Activated naive CD4-positive, alpha-beta T cell treated with anti-CD3 and anti-CD28 coated beads, Interleukin-2, amount 50 U/mL, for 24 hours (primary cell): ENCODE results near the gene FBP2.
"Not testable (repeated sequence)": the region's sequence is repeated elsewhere in the genome, so short reads cannot be mapped to it uniquely, and the experiment has no call there.

Experiments
- H3K27ac Mint-ChIP-seq: one replicate; pipeline ENCODE4 v1.8.0; 2021; ENCODE audit warnings: mild to moderate bottlenecking, mixed read lengths
- H3K27me3 Mint-ChIP-seq: one replicate; pipeline ENCODE4 v1.8.0; 2021; ENCODE audit warnings: mixed read lengths
- H3K36me3 Mint-ChIP-seq: one replicate; pipeline ENCODE4 v1.8.0; 2021; ENCODE audit warnings: mixed read lengths
- H3K4me1 Mint-ChIP-seq: one replicate; pipeline ENCODE4 v1.8.0; 2021; ENCODE audit warnings: mixed read lengths
- H3K4me3 Mint-ChIP-seq: one replicate; pipeline ENCODE4 v1.8.0; 2021; ENCODE audit warnings: mild to moderate bottlenecking, mixed read lengths
- H3K9me3 Mint-ChIP-seq: one replicate; pipeline ENCODE4 v1.8.0; 2021; ENCODE audit warnings: mixed read lengths

The FBP2 gene

DNA sequence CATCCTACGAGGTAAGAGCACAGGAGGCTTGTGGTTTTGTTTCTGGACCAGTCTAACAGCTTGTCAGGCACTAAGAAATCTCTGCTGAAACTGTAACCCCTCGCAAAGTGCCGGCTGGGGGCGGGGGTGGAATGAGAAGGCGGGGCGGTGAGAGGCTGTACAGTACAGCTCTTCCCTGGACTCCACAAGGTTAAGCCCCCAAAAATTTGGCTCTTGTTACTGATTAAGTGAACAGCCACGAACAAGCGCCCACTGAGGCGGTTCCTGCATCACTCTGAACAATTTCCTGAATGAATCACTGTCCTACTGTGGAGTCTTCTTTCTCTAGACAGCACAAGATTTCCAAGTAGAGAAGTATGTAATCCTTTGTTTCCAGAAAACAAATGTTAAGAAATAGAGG, 6.8 kb downstream of the FBP2 start:
- H3K27ac Mint-ChIP-seq = no peak overlapping the region
- H3K4me3 Mint-ChIP-seq = no peak overlapping the region
- H3K9me3 Mint-ChIP-seq = no peaks in the 10 kb centered on the region
- H3K27me3 Mint-ChIP-seq = peaks cover 10% of the 10 kb centered on the region
- H3K36me3 Mint-ChIP-seq = no peaks in the 10 kb centered on the region
- peaks cover 19% of the 10 kb centered on the region for H3K4me1 Mint-ChIP-seq

DNA sequence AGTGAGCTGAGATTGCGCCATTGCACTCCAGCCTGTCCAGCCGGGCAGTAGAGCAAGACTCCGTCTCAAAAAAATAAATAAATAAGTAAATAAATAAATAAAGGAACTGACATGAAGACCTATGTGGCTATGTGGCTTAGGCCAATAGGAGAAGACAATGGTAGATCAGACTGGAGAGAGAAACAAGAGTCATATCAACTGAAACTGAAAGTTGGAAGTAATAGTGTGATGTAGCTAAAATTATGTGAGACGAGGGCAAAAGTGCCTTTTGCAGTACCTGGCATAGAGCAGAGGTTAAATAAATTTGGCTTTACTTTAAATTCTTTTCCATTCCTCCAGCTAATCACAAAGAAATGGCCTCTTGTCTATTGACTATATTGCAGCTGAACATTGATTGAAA, 7.3 kb downstream of the FBP2 start:
- peaks cover 19% of the 10 kb centered on the region for H3K4me1 Mint-ChIP-seq
- no peaks in the 10 kb centered on the region for H3K36me3 Mint-ChIP-seq
- no peaks in the 10 kb centered on the region for H3K9me3 Mint-ChIP-seq
- H3K27ac Mint-ChIP-seq = no peak overlapping the region
- no peak overlapping the region for H3K4me3 Mint-ChIP-seq
- H3K27me3 Mint-ChIP-seq = peaks cover 10% of the 10 kb centered on the region

DNA sequence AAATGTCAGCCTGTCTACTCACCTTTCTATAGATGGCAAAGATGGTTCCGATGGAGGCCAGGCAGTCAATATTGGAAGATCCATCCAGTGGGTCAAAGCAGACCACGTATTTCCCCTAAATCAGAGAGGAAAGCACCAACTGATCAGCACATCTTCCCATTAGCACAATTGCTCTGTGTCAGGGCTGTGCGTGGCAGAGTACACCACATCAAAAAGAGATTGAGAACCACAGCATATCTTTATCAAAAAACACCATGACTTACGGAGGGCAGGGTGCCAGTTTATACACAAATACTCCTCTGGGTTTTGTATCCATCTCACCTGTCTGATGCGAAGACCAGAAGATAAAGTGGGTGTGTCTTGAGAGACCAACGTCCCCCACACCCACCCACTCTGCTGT, 9.1 kb downstream of the FBP2 start:
- H3K4me1 Mint-ChIP-seq = peaks cover 19% of the 10 kb centered on the region

DNA sequence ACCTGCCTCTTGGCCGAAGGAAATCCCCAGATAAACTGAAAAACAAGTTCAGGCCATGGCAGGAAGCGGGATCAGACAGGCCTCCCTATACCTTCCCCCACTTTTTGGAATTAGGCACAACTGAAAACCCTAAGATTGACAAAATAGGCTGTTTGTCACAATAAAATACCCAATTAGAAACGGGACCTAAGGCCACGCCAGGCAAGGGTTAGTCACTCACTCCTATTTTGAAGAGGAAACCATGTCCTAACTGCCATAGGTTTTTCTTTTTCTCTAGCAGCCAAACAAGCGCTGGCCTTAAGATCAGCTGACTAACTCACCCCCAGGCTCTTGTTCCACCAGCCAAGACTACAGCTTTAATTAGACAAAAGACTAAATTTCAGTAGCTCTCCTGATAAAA, 11.9 kb downstream of the FBP2 start:
- Mint-ChIP-seq H3K9me3 (no peaks in the 10 kb centered on the region), H3K27ac (no peak overlapping the region), H3K4me1 (peaks cover 19% of the 10 kb centered on the region), H3K36me3 (no peaks in the 10 kb centered on the region), H3K4me3 (no peak overlapping the region), H3K27me3 (peaks cover 2% of the 10 kb centered on the region)

More for the DNA sequence above, 9.1 kb downstream of the FBP2 start:
- Mint-ChIP-seq H3K4me3 (no peak overlapping the region), H3K27me3 (peaks cover 10% of the 10 kb centered on the region), H3K9me3 (no peaks in the 10 kb centered on the region), H3K36me3 (no peaks in the 10 kb centered on the region), H3K27ac (peak overlapping the region; percentile 33)

DNA sequence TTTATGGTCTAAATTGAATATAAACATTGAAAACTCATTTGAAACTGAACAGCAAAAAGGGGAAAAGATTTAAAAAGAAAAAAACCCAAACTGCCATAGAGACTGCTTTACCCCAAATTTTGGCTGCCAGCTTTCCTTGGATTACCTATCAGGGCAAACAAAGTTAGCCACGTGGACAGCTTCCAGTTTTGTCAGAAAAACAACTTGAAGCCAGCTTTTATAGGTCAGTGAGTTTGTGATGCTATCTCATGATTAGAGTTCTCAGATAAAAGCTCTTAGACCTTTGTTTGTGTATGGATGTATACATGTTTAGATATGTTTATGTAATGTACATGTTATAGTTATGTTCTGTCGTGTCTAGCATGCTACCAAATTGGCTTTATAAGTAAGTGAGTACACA, 16.1 kb downstream of the FBP2 start:
- no peaks in the 10 kb centered on the region for H3K9me3 Mint-ChIP-seq
- no peaks in the 10 kb centered on the region for H3K27me3 Mint-ChIP-seq
- no peak overlapping the region for H3K4me3 Mint-ChIP-seq
- no peaks in the 10 kb centered on the region for H3K36me3 Mint-ChIP-seq
- no peak overlapping the region for H3K27ac Mint-ChIP-seq
- no peaks in the 10 kb centered on the region for H3K4me1 Mint-ChIP-seq

DNA sequence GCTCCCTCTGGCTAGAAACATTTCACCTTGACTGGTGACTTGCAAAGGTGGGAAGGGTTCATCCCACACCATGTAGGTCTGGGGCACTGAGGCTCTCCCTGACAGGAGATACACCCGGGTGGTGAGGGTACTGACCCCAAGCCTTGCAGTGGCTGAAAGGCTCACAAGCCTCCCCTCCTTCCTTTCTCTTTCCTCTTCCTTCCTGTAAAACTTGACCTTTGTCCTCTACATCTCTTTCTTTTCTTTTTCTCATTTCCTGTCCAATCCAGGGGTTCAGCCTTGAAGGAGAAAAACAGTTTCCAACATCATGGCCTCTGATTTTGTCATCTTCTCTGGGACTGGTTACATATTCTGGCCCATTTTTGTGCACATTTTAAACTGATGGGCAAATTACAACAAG, 16.6 kb downstream of the FBP2 start:
- no peaks in the 10 kb centered on the region for H3K9me3 Mint-ChIP-seq
- H3K27me3 Mint-ChIP-seq = peaks cover 1% of the 10 kb centered on the region
- no peak overlapping the region for H3K4me3 Mint-ChIP-seq
- no peaks in the 10 kb centered on the region for H3K4me1 Mint-ChIP-seq
- H3K36me3 Mint-ChIP-seq = no peaks in the 10 kb centered on the region
- no peak overlapping the region for H3K27ac Mint-ChIP-seq

DNA sequence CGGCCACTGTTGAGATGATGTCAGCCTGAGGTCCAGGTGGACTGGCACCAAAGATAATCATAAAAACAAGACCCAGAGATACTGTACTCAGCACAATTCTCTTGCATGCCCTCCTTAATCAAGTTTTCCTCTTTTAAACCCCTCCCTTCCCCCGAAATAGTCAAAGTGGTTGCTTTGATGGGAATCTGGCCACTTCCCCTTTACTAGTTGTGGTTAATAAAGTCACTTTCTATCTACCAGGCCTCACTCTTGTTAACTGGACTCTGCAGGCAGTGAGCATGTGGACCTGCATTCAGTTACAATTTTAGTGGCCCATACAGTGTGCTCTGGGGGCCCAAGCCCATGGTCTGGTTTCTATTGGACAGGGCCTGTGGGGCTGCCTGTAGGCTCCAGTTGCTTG, 17.5 kb downstream of the FBP2 start:
- peaks cover 1% of the 10 kb centered on the region for H3K27me3 Mint-ChIP-seq
- no peak overlapping the region for H3K4me3 Mint-ChIP-seq
- no peaks in the 10 kb centered on the region for H3K9me3 Mint-ChIP-seq
- H3K4me1 Mint-ChIP-seq = no peaks in the 10 kb centered on the region
- H3K36me3 Mint-ChIP-seq = no peaks in the 10 kb centered on the region
- H3K27ac Mint-ChIP-seq = no peak overlapping the region

DNA sequence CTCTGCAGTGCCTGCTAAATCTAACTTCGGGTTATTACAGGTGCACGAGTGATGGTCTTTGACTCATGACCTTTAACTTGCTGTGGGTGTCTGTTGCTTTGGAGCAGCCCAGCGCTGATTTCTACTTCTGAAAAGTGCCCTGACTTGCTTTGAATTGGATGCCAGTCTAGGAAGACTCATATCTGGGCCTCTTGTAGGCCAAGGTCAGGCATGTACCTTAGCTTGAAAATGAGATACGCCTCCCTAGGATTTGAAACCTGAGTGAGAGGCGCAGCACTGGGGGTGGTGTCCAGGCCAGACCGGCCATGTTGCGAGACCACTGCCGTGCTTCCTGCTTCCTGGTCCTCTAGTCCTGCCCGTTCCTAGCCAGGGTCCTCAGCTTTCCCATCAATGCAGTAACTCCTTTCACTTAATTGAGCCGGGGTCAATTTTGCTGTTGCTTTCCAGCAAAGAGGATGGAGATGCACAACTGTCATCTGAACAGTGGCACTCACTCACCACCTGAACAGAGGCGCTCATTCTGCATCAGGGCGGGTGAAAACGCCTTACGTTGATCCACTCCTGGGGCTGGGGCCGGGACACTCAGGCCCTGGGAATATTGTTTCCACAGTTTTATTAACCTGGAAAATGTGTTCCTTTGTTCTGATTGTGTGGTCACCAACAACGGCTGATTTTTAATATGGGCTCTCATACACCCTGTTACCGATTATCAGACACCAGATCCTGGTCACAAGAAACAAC, 24.5 kb downstream of the FBP2 start:
- Mint-ChIP-seq H3K4me3 (no peak overlapping the region), H3K36me3 (no peaks in the 10 kb centered on the region), H3K9me3 (peaks cover 2% of the 10 kb centered on the region), H3K27me3 (peaks cover 1% of the 10 kb centered on the region), H3K4me1 (no peaks in the 10 kb centered on the region), H3K27ac (no peak overlapping the region)

DNA sequence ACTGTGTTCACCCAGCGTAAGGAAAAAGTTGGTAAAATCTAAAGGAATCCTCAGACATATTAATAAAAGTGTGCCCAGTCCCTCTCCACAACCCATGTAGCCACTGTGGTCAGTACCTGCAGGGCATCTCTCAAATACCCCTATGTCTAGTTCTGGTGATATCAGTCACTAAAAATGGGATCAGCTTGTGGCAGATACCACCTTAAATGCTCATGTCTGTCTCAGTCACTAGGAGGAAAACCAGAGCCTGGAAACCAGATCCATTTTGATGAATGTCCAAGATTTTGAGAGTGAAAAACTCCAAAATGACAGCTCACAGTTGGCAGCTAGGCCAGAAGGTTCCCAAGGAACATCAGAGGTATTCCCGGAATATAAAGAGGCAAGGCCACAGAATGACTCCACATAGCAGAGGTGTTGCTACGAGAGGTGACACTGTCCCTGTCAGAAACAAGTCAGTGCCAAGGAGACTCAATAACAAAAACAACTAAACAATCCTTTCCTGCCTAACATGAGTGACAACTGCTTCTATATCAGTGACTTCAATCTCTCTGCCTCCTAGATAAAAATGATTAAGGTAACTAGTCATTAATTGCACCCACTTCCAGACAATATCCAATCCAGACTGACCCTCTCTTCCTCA, 25.3 kb downstream of the FBP2 start:
- peaks cover 4% of the 10 kb centered on the region for H3K9me3 Mint-ChIP-seq
- H3K4me3 Mint-ChIP-seq = no peak overlapping the region
- peaks cover 1% of the 10 kb centered on the region for H3K27me3 Mint-ChIP-seq
- H3K27ac Mint-ChIP-seq = no peak overlapping the region
- no peaks in the 10 kb centered on the region for H3K36me3 Mint-ChIP-seq
- H3K4me1 Mint-ChIP-seq = no peaks in the 10 kb centered on the region

DNA sequence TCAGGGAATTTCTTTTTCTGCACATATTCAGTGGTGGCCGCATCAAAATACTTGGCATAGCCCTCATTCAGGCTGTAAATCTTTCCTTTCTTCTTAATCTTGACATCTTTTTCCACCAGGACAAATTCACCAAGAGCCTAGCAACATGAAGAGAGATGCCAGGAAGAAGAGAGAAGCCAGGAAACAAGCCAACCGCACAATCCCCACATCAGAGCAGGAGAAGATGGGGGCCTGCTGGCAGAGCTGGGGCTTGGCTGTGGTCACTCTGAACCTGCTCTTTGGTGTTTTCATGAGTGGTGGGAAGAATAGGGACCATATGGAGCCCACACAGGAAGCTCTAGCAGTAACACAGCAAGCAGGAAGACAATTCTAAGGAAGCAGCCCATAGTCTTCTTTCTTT, 26.4 kb downstream of the FBP2 start:
- no peak overlapping the region for H3K27ac Mint-ChIP-seq
- H3K9me3 Mint-ChIP-seq = peaks cover 4% of the 10 kb centered on the region
- H3K36me3 Mint-ChIP-seq = no peaks in the 10 kb centered on the region
- no peaks in the 10 kb centered on the region for H3K4me1 Mint-ChIP-seq
- H3K4me3 Mint-ChIP-seq = no peak overlapping the region
- peaks cover 1% of the 10 kb centered on the region for H3K27me3 Mint-ChIP-seq

DNA sequence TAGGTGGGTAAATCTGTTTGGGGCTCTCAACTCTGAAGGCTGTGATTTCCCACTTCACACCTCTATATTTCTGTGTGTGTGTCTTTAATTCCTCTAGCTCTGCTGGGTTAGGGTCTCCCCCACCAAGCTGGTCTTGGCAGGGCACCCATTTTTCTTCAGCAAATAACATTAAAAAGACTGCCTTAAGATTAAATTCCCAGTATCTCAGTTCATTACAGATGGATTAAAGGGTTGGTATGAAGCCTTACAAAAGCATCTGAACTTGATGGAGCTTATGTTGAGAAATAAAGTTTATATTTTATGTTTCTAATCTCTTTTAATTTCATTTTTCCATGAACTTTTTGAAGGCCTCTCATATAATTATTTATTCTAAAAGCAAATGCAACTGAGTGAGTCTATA, 27.1 kb downstream of the FBP2 start:
- peaks cover 3% of the 10 kb centered on the region for H3K27me3 Mint-ChIP-seq
- no peaks in the 10 kb centered on the region for H3K4me1 Mint-ChIP-seq
- peaks cover 4% of the 10 kb centered on the region for H3K9me3 Mint-ChIP-seq
- no peak overlapping the region for H3K4me3 Mint-ChIP-seq
- H3K36me3 Mint-ChIP-seq = no peaks in the 10 kb centered on the region
- H3K27ac Mint-ChIP-seq = no peak overlapping the region

DNA sequence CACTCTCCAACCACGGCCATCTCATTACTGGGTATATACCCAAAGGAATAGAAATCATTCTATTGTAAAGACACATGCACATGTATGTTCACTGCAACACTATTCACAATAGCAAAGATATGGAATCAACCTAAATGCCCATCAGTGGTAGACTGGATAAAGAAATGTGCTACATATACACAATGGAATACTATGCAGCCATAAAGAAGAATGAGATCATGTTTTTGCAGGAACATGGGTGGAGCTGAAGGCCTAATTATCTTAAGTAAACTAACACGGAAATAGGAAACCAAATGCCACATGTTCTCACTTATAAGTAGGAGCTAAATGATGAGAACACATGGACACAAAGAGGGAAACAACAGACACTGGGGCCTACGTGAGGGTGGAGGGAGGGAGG, 29.3 kb downstream of the FBP2 start:
- H3K36me3 Mint-ChIP-seq, H3K4me1 Mint-ChIP-seq, H3K27me3 Mint-ChIP-seq, H3K4me3 Mint-ChIP-seq, H3K27ac Mint-ChIP-seq, H3K9me3 Mint-ChIP-seq: not testable (repeated sequence)

DNA sequence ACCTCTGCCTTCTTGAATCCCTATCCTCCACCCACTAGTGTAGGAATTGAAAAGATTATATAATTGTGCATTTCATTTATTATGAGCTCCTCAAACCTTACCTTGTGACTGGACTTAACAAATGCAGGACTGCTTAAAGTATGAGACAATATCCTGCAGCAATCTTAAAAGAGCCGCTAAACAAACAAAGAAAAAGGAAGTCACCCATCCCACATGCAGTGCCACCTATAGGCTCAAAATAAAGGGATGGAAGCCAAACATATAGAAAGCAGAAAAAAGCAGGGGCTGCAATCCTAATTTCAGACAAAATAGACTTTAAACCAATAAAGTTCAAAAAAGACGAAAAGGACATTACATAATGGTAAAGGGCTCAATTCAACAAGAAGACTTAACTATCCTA, 30.1 kb downstream of the FBP2 start:
- Mint-ChIP-seq H3K4me3 (no peak overlapping the region), H3K27me3 (peaks cover 3% of the 10 kb centered on the region), H3K36me3 (no peaks in the 10 kb centered on the region)

DNA sequence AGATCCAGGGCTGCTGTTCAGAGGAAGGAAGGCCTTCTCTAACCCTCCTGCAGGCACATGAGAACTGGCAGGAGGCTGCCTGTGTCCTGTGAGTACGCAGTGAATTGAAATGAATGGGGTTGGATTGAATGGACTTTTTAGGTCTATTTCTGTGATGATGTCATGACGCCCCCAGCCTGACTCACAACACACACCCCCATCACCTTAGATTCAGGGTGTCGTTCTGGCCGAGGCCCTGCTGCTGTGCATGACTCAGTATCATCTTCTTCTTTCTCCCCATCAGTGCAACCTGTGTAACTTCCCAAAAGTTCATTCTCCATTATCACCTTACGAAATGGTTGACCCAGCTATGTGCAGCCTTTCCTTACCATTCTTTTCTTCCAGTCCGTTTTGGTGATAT, 33.4 kb downstream of the FBP2 start:
- Mint-ChIP-seq H3K4me3 (no peak overlapping the region), H3K36me3 (no peaks in the 10 kb centered on the region), H3K27ac (no peak overlapping the region), H3K4me1 (no peaks in the 10 kb centered on the region), H3K9me3 (peaks cover 4% of the 10 kb centered on the region), H3K27me3 (peaks cover 3% of the 10 kb centered on the region)

More for the DNA sequence above, 30.1 kb downstream of the FBP2 start:
- Mint-ChIP-seq H3K27ac (no peak overlapping the region), H3K9me3 (peaks cover 4% of the 10 kb centered on the region), H3K4me1 (no peaks in the 10 kb centered on the region)

DNA sequence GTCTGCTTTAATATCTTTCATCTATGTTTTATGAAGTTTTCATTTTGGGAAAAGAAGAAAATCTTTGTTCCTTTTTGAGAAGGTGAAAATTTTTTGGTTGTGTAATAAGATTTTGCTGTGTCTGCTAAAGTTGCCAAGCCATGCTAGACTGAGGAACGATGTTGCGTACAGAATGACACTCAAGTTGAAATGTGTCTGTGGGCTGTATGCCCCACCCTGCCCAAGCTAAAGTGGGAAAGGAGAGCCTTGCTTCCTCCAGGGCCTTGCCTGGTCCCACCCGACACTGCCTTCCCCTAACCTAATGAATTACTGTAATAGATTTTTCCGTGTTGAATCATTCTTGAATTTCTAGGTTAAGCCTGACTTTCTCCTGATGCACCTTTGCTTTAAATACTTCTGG, 36.2 kb downstream of the FBP2 start:
- Mint-ChIP-seq H3K4me3 (no peak overlapping the region), H3K9me3 (no peaks in the 10 kb centered on the region), H3K36me3 (no peaks in the 10 kb centered on the region), H3K4me1 (no peaks in the 10 kb centered on the region), H3K27me3 (peaks cover 2% of the 10 kb centered on the region), H3K27ac (no peak overlapping the region)

DNA sequence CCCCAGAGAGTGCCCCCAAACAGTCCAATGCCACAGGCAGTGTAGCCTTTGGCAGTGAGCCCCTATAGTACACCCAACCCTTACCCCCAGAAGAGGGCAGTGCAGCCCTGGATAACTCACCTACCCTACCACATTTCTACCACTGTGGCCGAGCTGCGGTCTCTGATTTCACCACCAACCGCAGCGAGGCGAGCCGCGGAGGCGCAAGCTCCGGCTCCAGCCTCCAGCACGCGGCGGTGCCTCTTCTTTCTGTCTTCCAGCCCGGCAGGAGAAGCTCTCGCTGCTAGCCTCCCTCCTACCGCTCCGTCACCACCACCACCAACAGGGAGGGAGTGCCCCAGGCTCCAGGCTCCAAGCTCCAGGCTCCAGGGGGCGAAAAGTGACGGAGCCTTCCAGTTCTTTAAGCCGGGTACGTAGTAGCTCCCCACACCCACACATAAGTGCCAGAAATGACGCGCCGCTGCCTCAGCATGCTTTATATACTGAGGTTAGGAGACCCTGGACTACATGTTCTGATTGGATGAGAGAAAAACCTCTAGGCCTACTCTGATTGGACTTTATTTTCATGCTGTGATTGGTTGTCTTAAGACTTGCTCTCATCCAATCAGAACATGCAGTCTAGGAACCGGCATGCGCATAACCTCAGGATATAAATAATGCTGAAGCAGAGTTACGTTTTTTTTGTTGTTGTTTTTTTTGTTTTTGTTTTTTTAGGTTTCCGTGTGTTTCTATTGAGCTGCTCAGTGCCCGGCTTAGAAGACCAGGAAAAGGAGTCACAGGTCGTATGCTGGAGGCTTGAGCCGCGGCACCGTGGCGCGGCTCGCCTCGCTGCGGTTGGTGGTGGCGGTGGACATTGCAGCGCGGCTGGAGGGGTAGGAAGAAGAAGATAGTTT, 38.9 kb downstream of the FBP2 start, which contains the start of gene PCAT7:
TSS of gene PCAT7 (plus strand) at position 645 of the 893 bp plus-strand sequence.
- Mint-ChIP-seq H3K27me3 (no peaks in the 10 kb centered on the region), H3K4me1 (no peaks in the 10 kb centered on the region), H3K9me3 (no peaks in the 10 kb centered on the region), H3K36me3 (no peaks in the 10 kb centered on the region), H3K4me3 (no peak within 1 kb of the TSS), H3K27ac (peak within 1 kb of the TSS; percentile 56)
